WERI-Rb-1 (cell line): ENCODE data around the gene ZNF609.

ENCODE experiments used
- DNase-seq: peaks from one replicate; pipeline ENCODE4 v3.0.0-alpha.2; 2020
- H3K27ac ChIP-seq: fragments of 250-450 bp; sonication (Bioruptor Pico); 2 replicates; pipeline ENCODE4 v1.5.1; 2020; ENCODE audit warnings: mild to moderate bottlenecking, moderate library complexity
- H3K27me3 ChIP-seq: fragments of 250-450 bp; sonication (Bioruptor Pico); 2 replicates; pipeline ENCODE4 v1.5.1; 2021; ENCODE audit warnings: mild to moderate bottlenecking, low read depth, moderate library complexity; ENCODE audit not compliant: insufficient read depth, severe bottlenecking
- H3K36me3 ChIP-seq: fragments of 250-450 bp; sonication (Bioruptor Pico); 2 replicates; pipeline ENCODE4 v1.5.1; 2020; ENCODE audit warnings: mild to moderate bottlenecking, moderate library complexity
- H3K4me3 ChIP-seq: 2 replicates; pipeline ENCODE4 v1.5.1; 2011; ENCODE audit warnings: low read depth, mild to moderate bottlenecking, control low read depth, low read length
- H3K9me3 ChIP-seq: fragments of 250-450 bp; sonication (Bioruptor Pico); 2 replicates; pipeline ENCODE4 v1.5.1; 2021; ENCODE audit warnings: mild to moderate bottlenecking, moderate library complexity; ENCODE audit not compliant: severe bottlenecking
- CTCF ChIP-seq: IDR thresholded peaks from 2 replicates; pipeline ENCODE4 v1.5.1; 2011; ENCODE audit warnings: low read depth, mild to moderate bottlenecking, control low read depth, inconsistent platforms, low read length

Gene ZNF609

GRCh38 chr15:64522226-64522823, 61.9 kb downstream of the ZNF609 start:
- DNase-seq = no peak
- Histone ChIP-seq H3K4me3 (no peak overlapping the region), H3K9me3 (no peaks in the 10 kb centered on the region), H3K36me3 (peaks cover 13% of the 10 kb centered on the region), H3K27me3 (no peaks in the 10 kb centered on the region), H3K27ac (peak overlapping the region; percentile 15)
- no peak for TF ChIP-seq CTCF

- TF ChIP-seq CTCF = no peak
- H3K27ac ChIP-seq = no peak overlapping the region
- H3K4me3 ChIP-seq = no peak overlapping the region
- no peaks in the 10 kb centered on the region for H3K9me3 ChIP-seq
- no peak for DNase-seq
- no peaks in the 10 kb centered on the region for H3K27me3 ChIP-seq
- H3K36me3 ChIP-seq = peaks cover 13% of the 10 kb centered on the region
Measured at GRCh38 chr15:64523240-64523639, 62.9 kb downstream of the ZNF609 start.

- no peaks in the 10 kb centered on the region for H3K27me3 ChIP-seq
- no peaks in the 10 kb centered on the region for H3K9me3 ChIP-seq
- no peak for TF ChIP-seq CTCF
- H3K36me3 ChIP-seq = peaks cover 24% of the 10 kb centered on the region
- no peak for DNase-seq
- H3K27ac ChIP-seq = no peak overlapping the region
- H3K4me3 ChIP-seq = no peak overlapping the region
Measured at GRCh38 chr15:64524778-64525177, 64.4 kb downstream of the ZNF609 start.

- DNase-seq = no peak
- H3K27me3 ChIP-seq = no peaks in the 10 kb centered on the region
- no peak for TF ChIP-seq CTCF
- H3K36me3 ChIP-seq = peaks cover 16% of the 10 kb centered on the region
- no peak overlapping the region for H3K4me3 ChIP-seq
- H3K27ac ChIP-seq = no peak overlapping the region
- no peaks in the 10 kb centered on the region for H3K9me3 ChIP-seq
Measured at GRCh38 chr15:64525828-64526530, 65.6 kb downstream of the ZNF609 start.

GRCh38 chr15:64527263-64527984, 67.0 kb downstream of the ZNF609 start:
- TF ChIP-seq CTCF = no peak
- Histone ChIP-seq H3K9me3 (no peaks in the 10 kb centered on the region), H3K4me3 (no peak overlapping the region), H3K27ac (no peak overlapping the region), H3K27me3 (no peaks in the 10 kb centered on the region), H3K36me3 (peaks cover 16% of the 10 kb centered on the region)
- no peak for DNase-seq
